Embryonic facial prominence (tissue), 1 donor: Measurements from ENCODE around the gene POU6F1.
A peak's percentile ranks its signal among the peaks of the same experiment; 100 is the strongest.

Source experiments
- DNase-seq: peaks from one replicate; pipeline ENCODE4 v3.0.0-alpha.2; 2016; ENCODE audit errors: extremely low spot score

The POU6F1 gene

GRCh38 chr12:51198568-51199365, 19.1 kb downstream of the POU6F1 start:
- DNase-seq, result no peak

GRCh38 chr12:51197736-51198567, 19.9 kb downstream of the POU6F1 start:
- no peak for DNase-seq

GRCh38 chr12:51196547-51196946, 21.3 kb downstream of the POU6F1 start:
- DNase-seq, result no peak

- DNase-seq, result no peak
These were observed 22.0 kb downstream of the POU6F1 start for GRCh38 chr12:51195841-51196240.

GRCh38 chr12:51192284-51192671, 25.6 kb downstream of the POU6F1 start:
- no peak for DNase-seq

- no peak for DNase-seq
These were observed 26.2 kb downstream of the POU6F1 start for GRCh38 chr12:51191516-51192283.

- no peak for DNase-seq
These were observed 27.0 kb downstream of the POU6F1 start for GRCh38 chr12:51190820-51191219.

- DNase-seq, result no peak
These were observed 28.0 kb downstream of the POU6F1 start for GRCh38 chr12:51189790-51190355.

GRCh38 chr12:51188359-51189051, 29.4 kb downstream of the POU6F1 start:
- no peak for DNase-seq

- DNase-seq, result no peak
These were observed 30.4 kb downstream of the POU6F1 start for GRCh38 chr12:51187370-51187987.

GRCh38 chr12:51186465-51187085, 31.3 kb downstream of the POU6F1 start:
- DNase-seq, result no peak

- DNase-seq, result no peak
These were observed 32.6 kb downstream of the POU6F1 start for GRCh38 chr12:51185171-51185717.

GRCh38 chr12:51183816-51184215, 34.0 kb downstream of the POU6F1 start:
- DNase-seq, result no peak

- no peak for DNase-seq
These were observed 34.5 kb downstream of the POU6F1 start for GRCh38 chr12:51183349-51183748.

- DNase-seq, result no peak
These were observed 36.3 kb downstream of the POU6F1 start for GRCh38 chr12:51181558-51181957.

- no peak for DNase-seq
These were observed 40.0 kb downstream of the POU6F1 start for GRCh38 chr12:51177897-51178296.

- DNase-seq, result no peak
These were observed 43.4 kb downstream of the POU6F1 start for GRCh38 chr12:51174501-51174900.

GRCh38 chr12:51172515-51173431, 45.1 kb downstream of the POU6F1 start, which contains the start of gene TFCP2:
TSS of gene TFCP2 (minus strand) at chr12:51173135. CDS start at chr12:51172422, 713 bp downstream.
- DNase-seq, result peak; percentile 94
